Mononuclear cell (primary cell): ENCODE results near the gene ITK. TPM values are rescaled to one million over a fixed set of nuclear protein-coding genes. Genes with fewer than 3 reads are reported as not detected.

Experiments used
- H3K27me3 ChIP-seq: 2 replicates; pipeline ENCODE4 v1.6.0; 2011; ENCODE audit warnings: low read length, control low read depth; ENCODE audit not compliant: insufficient read depth
- H3K4me1 ChIP-seq: 2 replicates; pipeline ENCODE4 v1.5.1; 2011; ENCODE audit warnings: mild to moderate bottlenecking, low read length, control low read depth; ENCODE audit not compliant: insufficient read depth
- H3K4me3 ChIP-seq: 2 replicates; pipeline ENCODE4 v1.5.1; 2011; ENCODE audit warnings: mild to moderate bottlenecking, low read length, moderate library complexity
- H3K9me3 ChIP-seq: 2 replicates; pipeline ENCODE4 v1.5.1; 2011; ENCODE audit warnings: low read depth, mild to moderate bottlenecking, control low read depth, low read length
- total RNA-seq: library from RNA; depleted of rRNA; stranded (reverse); fragments of >200 nt; gene quantifications from one replicate; pipeline ENCODE4 v1.2.3, GENCODE V29; 2012

The ITK gene
- total RNA-seq, 1 donor = 209 TPM

DNA sequence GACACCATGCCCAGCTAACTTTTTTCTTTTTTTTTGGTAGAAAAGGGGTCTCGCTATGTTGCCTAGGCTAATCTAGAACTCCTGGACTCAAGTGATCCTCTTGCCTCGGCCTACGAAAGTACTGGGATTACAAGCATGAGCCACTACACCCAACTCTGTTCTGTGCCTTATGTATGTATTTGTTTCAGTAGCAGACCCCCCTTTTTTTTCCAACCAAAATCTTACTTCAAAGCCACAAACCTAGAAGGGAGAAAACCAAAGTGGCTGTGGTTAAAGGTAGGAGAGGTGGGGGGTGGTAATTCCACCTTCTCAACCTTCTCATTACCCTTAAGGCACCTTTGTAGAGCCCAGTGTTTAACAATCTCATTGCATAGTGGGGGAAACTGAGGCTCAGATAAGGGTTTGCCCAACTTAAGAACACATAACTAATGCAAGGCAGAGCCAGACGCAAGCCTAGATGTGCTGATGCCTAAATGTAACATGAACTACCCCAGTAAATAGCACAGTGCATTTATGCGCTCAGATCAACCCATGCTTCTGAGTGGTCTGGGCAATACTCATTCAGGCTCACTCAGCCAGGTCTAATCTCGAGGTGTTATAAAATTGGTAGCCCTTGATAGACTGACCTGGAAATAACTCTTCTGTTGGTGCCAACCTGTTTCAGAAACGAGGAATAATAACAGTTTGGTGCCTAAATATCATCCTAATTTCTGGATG, 33.0 kb downstream of the ITK start:
- Histone ChIP-seq H3K4me1 (peaks cover 87% of the 10 kb centered on the region), H3K4me3 (no peak overlapping the region), H3K9me3 (no peaks in the 10 kb centered on the region), H3K27me3 (no peaks in the 10 kb centered on the region)

DNA sequence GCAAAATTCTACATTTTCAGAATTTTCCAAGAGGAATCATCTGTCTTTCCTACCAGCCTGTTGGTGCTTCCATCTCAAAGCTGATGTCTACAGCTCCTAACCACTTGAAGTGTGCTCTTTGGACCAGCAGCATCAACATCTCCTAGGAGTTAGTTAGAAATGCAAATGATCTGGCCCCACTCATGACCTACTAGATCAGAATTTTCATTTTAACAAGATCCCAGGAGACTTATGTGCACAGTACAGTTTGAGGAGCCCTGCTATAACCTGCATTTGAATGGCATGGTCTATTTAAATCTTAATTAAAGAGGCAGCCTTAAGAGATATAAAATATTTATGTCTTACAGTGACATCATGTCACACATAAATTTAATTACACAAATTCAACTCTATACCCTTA, 33.8 kb downstream of the ITK start:
- no peaks in the 10 kb centered on the region for H3K9me3 ChIP-seq
- H3K27me3 ChIP-seq = no peaks in the 10 kb centered on the region
- peaks cover 85% of the 10 kb centered on the region for H3K4me1 ChIP-seq
- no peak overlapping the region for H3K4me3 ChIP-seq

GRCh38 chr5:157214861-157215513, 34.3 kb downstream of the ITK start:
- Histone ChIP-seq H3K4me3 (no peak overlapping the region), H3K27me3 (no peaks in the 10 kb centered on the region), H3K4me1 (peaks cover 85% of the 10 kb centered on the region), H3K9me3 (no peaks in the 10 kb centered on the region)

DNA sequence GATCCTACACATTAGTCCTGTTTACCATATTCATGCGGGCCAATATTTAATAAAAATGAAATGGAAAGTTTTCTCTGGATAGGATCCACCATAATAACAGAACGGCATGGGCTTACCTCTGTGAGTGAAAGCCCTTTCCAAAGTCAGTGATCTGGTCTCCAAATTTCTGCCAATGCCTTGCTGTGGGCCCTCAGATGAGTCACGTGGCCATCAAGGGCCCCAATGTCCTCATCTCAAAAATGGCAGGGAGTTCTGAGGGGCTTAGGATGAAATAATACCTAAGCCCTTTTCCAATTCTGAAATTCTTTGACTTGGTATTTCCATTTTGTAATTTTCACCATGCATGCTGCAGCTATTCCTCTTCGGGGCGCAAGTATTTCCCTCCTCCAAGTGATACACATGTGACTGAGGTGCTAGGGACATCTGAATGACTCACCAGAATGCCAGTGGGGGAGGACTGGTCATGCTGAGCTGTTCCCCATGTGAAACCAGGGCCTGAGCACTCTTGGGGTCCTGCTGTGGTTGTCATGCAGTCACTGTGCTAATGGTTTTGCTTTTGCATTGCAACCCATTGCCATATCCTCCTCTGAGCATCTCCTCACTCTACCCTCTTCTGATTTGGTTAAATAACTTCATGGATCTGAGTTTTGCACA, 35.0 kb downstream of the ITK start:
- H3K27me3 ChIP-seq = no peaks in the 10 kb centered on the region
- H3K4me1 ChIP-seq = peaks cover 88% of the 10 kb centered on the region
- no peak overlapping the region for H3K4me3 ChIP-seq
- H3K9me3 ChIP-seq = no peaks in the 10 kb centered on the region

GRCh38 chr5:157216391-157217142, 35.9 kb downstream of the ITK start:
- Histone ChIP-seq H3K4me1 (peaks cover 85% of the 10 kb centered on the region), H3K4me3 (no peak overlapping the region), H3K27me3 (no peaks in the 10 kb centered on the region), H3K9me3 (no peaks in the 10 kb centered on the region)

GRCh38 chr5:157217289-157218024, 36.8 kb downstream of the ITK start:
- Histone ChIP-seq H3K4me3 (no peak overlapping the region), H3K27me3 (no peaks in the 10 kb centered on the region), H3K4me1 (peaks cover 89% of the 10 kb centered on the region), H3K9me3 (no peaks in the 10 kb centered on the region)

- Histone ChIP-seq H3K4me1 (peaks cover 74% of the 10 kb centered on the region), H3K4me3 (no peak overlapping the region), H3K27me3 (no peaks in the 10 kb centered on the region), H3K9me3 (no peaks in the 10 kb centered on the region)
Observed at GRCh38 chr5:157219491-157220271, 39.0 kb downstream of the ITK start.

- Histone ChIP-seq H3K27me3 (no peaks in the 10 kb centered on the region), H3K9me3 (no peaks in the 10 kb centered on the region), H3K4me3 (no peak overlapping the region), H3K4me1 (peaks cover 57% of the 10 kb centered on the region)
Observed at GRCh38 chr5:157221959-157222358, 41.3 kb downstream of the ITK start.

GRCh38 chr5:157222506-157223230, 42.0 kb downstream of the ITK start:
- Histone ChIP-seq H3K27me3 (no peaks in the 10 kb centered on the region), H3K9me3 (no peaks in the 10 kb centered on the region), H3K4me3 (no peak overlapping the region), H3K4me1 (peaks cover 50% of the 10 kb centered on the region)

GRCh38 chr5:157225469-157226422, 45.1 kb downstream of the ITK start:
- Histone ChIP-seq H3K27me3 (no peaks in the 10 kb centered on the region), H3K4me1 (peaks cover 25% of the 10 kb centered on the region), H3K9me3 (no peaks in the 10 kb centered on the region), H3K4me3 (no peak overlapping the region)

DNA sequence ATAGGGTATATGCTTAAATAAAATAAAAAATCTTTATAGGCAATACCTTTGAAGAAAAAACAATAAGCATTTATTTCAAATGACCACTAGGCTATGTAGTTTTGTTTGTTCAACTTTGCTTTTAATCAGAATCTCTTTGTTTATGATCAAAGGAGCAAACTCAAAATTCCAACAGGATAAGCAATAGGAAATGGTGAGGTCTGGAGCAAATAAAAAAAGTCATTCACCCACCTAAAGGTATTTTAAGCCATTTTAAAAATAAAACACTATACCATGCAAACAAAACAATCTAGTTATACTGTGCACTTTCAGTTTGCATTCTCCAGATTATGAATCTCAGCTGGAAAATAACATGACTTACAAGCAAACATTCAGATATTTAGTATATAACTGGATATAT, 50.0 kb downstream of the ITK start:
- Histone ChIP-seq H3K9me3 (no peaks in the 10 kb centered on the region), H3K4me1 (peaks cover 13% of the 10 kb centered on the region), H3K4me3 (no peak overlapping the region), H3K27me3 (no peaks in the 10 kb centered on the region)

DNA sequence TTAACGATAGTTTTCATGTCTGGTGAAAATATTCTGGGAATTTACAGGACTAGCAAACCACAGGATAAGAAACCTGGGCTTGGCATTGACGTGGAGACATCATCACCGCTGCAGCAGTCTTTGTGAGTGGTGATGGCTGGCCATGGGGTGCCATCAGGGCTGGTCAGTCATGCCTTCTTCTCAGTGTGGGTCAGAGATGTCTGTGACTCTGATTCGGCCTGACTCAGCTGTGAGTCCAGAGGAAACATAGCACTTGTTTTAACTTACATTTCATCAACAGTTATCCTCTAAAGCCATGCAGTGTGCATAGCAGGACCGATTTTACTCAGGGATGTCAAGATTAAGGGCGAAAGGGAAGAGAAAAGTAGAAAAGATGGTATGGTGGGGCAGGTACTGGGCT, 52.1 kb downstream of the ITK start:
- Histone ChIP-seq H3K4me1 (peaks cover 10% of the 10 kb centered on the region), H3K9me3 (no peaks in the 10 kb centered on the region), H3K4me3 (no peak overlapping the region), H3K27me3 (no peaks in the 10 kb centered on the region)

GRCh38 chr5:157233515-157233914, 52.9 kb downstream of the ITK start:
- Histone ChIP-seq H3K9me3 (no peaks in the 10 kb centered on the region), H3K4me1 (peaks cover 10% of the 10 kb centered on the region), H3K27me3 (no peaks in the 10 kb centered on the region), H3K4me3 (no peak overlapping the region)
